HG03521 (cell line): ENCODE data around the gene SLC22A23.
"Not testable (repeated sequence)": the region's sequence is repeated elsewhere in the genome, so short reads cannot be mapped to it uniquely, and the experiment has no call there.

ENCODE experiments used
- ATAC-seq: cut with Tn5 transposase; IDR thresholded peaks from one replicate; pipeline ENCODE4 v1.9.1; 2021; ENCODE audit warnings: mild to moderate bottlenecking, moderate library complexity; ENCODE audit not compliant: unreplicated experiment

Gene SLC22A23

GRCh38 chr6:3389390-3390167 lies 67.3 kb downstream of the SLC22A23 start:
- ATAC-seq, result no peak

GRCh38 chr6:3388786-3389185 lies 68.1 kb downstream of the SLC22A23 start:
- no peak for ATAC-seq

- no peak for ATAC-seq
Observed at GRCh38 chr6:3386374-3386857, 70.4 kb downstream of the SLC22A23 start.

- ATAC-seq, result no peak
Observed at GRCh38 chr6:3385660-3386151, 71.1 kb downstream of the SLC22A23 start.

GRCh38 chr6:3385181-3385580 lies 71.7 kb downstream of the SLC22A23 start:
- not testable (repeated sequence) for ATAC-seq

- no peak for ATAC-seq
Observed at GRCh38 chr6:3384241-3385143, 72.4 kb downstream of the SLC22A23 start.

GRCh38 chr6:3383525-3383924 lies 73.3 kb downstream of the SLC22A23 start:
- ATAC-seq, result no peak

- no peak for ATAC-seq
Observed at GRCh38 chr6:3382326-3383279, 74.2 kb downstream of the SLC22A23 start.

GRCh38 chr6:3381233-3381921 lies 75.5 kb downstream of the SLC22A23 start:
- ATAC-seq, result no peak

GRCh38 chr6:3380344-3381232 lies 76.3 kb downstream of the SLC22A23 start:
- no peak for ATAC-seq

GRCh38 chr6:3379482-3380060 lies 77.3 kb downstream of the SLC22A23 start:
- no peak for ATAC-seq

GRCh38 chr6:3378808-3379207 lies 78.0 kb downstream of the SLC22A23 start:
- ATAC-seq, result not testable (repeated sequence)

- ATAC-seq, result not testable (repeated sequence)
Observed at GRCh38 chr6:3378398-3378782, 78.5 kb downstream of the SLC22A23 start.

- no peak for ATAC-seq
Observed at GRCh38 chr6:3377536-3378397, 79.1 kb downstream of the SLC22A23 start.

GRCh38 chr6:3376893-3377535 lies 79.8 kb downstream of the SLC22A23 start:
- no peak for ATAC-seq

GRCh38 chr6:3376064-3376463 lies 80.8 kb downstream of the SLC22A23 start:
- ATAC-seq, result no peak

GRCh38 chr6:3373597-3374203 lies 83.2 kb downstream of the SLC22A23 start:
- no peak for ATAC-seq
